GM11168 (cell line): ENCODE measurements around the gene ARFIP1.
"Not testable (repeated sequence)": the region's sequence is repeated elsewhere in the genome, so short reads cannot be mapped to it uniquely, and the experiment has no call there.

ENCODE experiments used
- in situ Hi-C: fragments of 300-500 bp; cut with MboI; formaldehyde crosslinking; loops from one replicate; pipeline ENCODE4 v1.12.0; 2022; ENCODE audit warnings: low sequenced_read_pairs; ENCODE audit not compliant: unreplicated experiment

Gene ARFIP1

GRCh38 chr4:152885185-152885584, 105.4 kb downstream of the ARFIP1 start:
- in situ Hi-C loops: no loop called here

DNA sequence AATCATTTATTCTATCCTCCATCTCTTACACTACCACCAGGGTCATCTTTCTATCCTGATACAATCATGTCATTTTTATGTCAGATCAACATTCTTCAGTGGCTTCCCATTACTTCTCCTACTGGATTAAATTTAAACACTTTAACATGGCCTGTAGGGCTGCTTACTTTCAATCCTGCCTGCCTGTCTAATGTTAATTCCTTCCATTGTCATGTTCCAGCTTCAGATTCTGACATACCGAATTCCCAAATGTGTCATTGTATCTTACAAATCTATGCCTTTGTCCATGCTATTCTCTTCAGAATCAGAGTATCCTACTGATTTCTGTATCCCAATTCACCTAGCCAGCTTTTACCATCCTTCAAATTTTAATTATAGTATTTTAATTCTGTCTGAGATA, 106.4 kb downstream of the ARFIP1 start:
- in situ Hi-C loops: no loop called here

DNA sequence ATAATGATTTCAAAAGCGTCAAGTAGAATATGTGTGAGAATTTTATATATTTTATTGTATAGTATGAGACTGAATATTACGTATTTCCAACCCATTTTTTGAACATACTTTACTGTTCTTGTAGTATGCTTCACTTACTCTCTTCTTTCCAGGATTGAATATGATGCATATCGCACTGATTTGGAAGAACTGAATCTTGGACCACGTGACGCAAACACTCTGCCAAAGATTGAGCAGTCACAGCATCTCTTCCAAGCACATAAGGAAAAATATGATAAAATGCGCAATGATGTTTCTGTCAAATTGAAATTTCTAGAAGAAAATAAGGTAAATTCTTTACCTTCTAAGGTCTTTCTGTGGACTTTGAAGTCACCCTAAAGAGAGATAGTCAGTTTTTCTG, 108.2 kb downstream of the ARFIP1 start:
- in situ Hi-C loops: no loop called here

GRCh38 chr4:152892974-152893373, 113.2 kb downstream of the ARFIP1 start:
- in situ Hi-C loops: no loop called here

DNA sequence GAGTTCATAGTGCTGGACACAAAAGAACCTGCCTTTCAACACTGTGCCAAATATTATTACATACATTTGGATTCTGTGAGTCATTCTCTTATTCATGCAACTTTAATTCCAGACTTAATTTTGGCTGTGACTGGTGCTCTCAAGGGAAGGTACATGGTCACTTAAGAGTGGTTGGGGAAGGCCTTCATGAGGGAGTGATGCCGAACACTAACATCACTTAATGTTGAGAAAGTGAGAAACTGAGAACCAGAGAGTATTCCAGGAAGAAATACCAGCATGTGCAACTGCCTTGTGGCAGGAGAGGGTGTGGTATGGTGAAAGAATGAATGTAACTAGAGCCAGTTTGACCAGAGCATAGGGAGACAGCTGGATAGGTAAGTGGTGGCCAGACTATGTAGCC, 114.9 kb downstream of the ARFIP1 start:
- in situ Hi-C loops: no loop called here

DNA sequence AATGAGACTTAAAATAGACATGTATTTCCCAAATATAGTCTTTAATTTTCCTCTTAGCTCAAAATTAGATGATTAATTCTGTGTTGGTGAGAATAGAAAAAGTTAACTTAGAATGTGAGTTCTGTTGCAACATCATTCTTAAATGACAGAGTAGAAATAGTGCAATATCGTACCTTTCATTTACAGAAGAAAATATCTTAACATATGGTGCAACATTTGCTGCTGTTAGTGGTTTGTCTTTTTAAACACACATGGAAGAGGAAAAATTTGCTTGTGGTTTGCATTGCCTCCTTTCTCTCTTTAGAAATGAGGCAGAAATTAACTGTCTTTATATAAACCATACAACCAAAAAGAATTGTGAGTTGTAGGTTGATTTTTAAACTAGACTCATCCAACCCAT, 117.1 kb downstream of the ARFIP1 start:
- in situ Hi-C loops: no loop called here

DNA sequence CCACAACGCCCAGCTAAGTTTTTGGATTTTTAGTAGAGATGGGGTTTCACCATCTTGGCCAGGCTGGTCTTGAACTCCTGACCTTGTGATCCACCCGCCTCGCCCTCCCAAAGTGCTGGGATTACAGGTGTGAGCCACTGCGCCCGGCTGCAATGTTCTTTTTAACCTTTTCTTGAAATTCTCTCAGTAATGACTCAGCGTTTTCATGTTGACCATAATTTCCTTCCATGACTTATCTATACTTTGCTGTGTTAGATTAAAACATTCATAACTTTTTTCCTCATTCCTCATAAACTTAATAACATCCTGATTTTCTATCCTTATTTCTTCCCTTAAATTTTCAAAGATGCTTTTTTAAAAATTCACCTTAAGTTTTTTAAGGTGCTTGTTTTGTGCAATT, 118.4 kb downstream of the ARFIP1 start:
- in situ Hi-C loops: not testable (repeated sequence)

DNA sequence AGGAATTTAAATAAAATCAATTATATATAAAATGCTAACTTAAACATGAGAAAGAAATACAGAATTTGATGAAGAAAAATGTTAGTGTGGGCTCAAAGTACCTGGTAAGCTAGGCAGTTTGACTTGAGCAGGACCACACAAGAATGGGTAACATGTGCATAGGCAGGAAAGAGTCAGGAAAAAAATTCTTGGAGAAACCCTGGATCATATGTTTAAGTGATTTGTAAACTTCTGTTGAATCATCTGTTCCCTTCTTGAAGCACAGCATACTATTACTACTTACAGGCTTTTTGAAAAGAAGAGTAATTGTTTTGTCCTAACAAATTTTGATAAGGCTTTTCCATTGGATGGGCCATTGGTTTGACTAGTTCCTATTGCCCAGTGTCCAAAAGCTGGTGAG, 118.9 kb downstream of the ARFIP1 start:
- in situ Hi-C loops: no loop called here

DNA sequence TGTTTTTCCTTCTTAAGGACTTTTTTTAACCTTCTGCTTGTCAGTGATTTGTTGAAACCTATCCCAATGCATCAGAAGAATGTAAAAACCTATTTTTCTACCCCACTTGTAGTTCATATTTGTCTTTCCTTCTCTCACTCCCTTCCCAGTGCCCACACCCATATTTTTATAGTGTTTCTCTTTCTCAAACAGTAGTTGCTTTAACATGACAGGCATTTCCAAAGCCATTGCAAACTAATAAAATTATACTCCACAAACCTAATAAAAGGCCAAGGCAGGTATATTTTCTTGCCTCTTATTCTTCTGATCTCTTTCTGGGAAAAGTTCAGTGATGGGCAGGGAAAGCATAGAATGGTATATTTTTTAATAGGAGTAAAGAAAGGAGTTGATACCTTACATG, 120.6 kb downstream of the ARFIP1 start:
- in situ Hi-C loops: no loop called here

GRCh38 chr4:152901205-152901604, 121.5 kb downstream of the ARFIP1 start:
- in situ Hi-C loops: no loop called here

DNA sequence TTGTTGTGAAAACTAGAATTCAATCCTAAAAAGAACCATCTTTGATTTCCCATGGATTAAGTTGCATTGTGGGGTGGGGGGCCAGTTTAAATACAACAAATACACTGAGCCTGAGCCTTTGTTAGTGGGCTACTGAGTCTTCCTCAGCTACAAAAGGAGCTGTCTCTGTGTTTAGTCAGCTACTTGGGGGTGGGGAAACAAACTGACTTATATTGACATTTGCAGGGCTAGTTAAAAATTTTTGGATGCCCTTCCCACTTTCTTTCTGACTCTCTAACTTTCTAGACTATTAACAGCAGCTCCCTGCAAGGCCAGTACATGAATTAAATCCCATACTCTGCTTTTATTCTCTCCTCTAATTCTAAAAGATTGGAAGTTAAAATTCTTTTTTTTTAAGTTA, 123.9 kb downstream of the ARFIP1 start:
- in situ Hi-C loops: no loop called here

- in situ Hi-C loops: no loop called here
These were observed 130.1 kb downstream of the ARFIP1 start for GRCh38 chr4:152909901-152910300.

GRCh38 chr4:152910521-152910920, 130.8 kb downstream of the ARFIP1 start:
- in situ Hi-C loops: no loop called here

- in situ Hi-C loops: no loop called here
These were observed 138.0 kb downstream of the ARFIP1 start for GRCh38 chr4:152917543-152918395.

GRCh38 chr4:152919826-152920225, 140.1 kb downstream of the ARFIP1 start:
- in situ Hi-C loops: no loop called here

GRCh38 chr4:152920768-152921167, 141.0 kb downstream of the ARFIP1 start:
- in situ Hi-C loops: no loop called here

GRCh38 chr4:152921284-152921683, 141.5 kb downstream of the ARFIP1 start:
- in situ Hi-C loops: no loop called here

- in situ Hi-C loops: no loop called here
These were observed 146.1 kb downstream of the ARFIP1 start for GRCh38 chr4:152925851-152926250.

DNA sequence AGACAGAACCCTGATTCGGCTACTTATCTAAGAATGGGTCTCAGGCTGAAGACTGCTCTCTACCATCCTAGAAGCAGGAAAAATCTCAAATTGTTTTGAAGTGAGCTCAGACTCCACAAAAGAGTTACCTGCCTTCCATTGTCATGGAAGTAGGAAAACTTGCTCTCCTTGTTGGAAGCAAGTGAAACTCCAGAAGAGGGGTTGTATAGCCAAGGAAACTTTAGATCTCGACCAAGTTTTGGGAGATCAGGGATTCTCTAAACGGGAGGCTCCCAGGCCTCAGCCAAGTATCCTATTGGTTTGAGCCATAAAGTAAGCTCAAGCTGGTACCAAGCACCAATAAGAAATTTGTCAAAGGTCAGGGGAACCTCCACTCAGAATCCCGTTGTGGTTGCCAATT, 147.2 kb downstream of the ARFIP1 start:
- in situ Hi-C loops: no loop called here

GRCh38 chr4:152927737-152928136, 148.0 kb downstream of the ARFIP1 start:
- in situ Hi-C loops: no loop called here

DNA sequence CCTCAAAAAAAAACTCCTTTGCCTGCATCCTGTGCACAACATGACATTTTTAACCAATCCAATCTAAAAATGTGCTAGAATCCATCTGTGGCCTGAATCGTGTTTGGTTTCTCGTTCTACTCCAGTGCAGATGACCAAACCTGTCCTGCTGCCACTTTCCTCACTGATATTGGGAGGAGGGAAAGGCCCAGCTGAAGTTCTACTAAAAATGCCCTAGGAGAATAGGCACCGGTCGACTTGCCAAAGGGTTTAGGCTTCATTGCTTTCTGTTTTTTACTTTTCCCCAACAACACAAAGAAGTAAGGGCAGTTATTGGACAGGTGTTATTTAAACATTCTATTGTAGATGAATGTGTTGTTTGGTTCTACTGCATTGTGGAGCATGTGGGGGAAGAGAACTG, 148.5 kb downstream of the ARFIP1 start:
- in situ Hi-C loops: no loop called here

- in situ Hi-C loops: no loop called here
These were observed 150.1 kb downstream of the ARFIP1 start for GRCh38 chr4:152929888-152930287.
